Activated naive CD8-positive, alpha-beta T cell treated with anti-CD3 and anti-CD28 coated beads, Interleukin-2, amount 50 U/mL, for 24 hours (primary cell): ENCODE data around the gene SMAD5.

Experiments used
- ATAC-seq: fragments of 150-1000 bp; cut with Tn5 transposase; one replicate; pipeline ENCODE4 v1.10.0; 2021
- DNase-seq: peaks from one replicate; pipeline ENCODE4 v3.0.0; 2021
- H3K27ac Mint-ChIP-seq: one replicate; pipeline ENCODE4 v1.8.0; 2021; ENCODE audit warnings: mild to moderate bottlenecking, mixed read lengths
- H3K27me3 Mint-ChIP-seq: one replicate; pipeline ENCODE4 v1.8.0; 2021; ENCODE audit warnings: mixed read lengths
- H3K36me3 Mint-ChIP-seq: one replicate; pipeline ENCODE4 v1.8.0; 2021; ENCODE audit warnings: low read depth, mixed read lengths
- H3K4me1 Mint-ChIP-seq: one replicate; pipeline ENCODE4 v1.8.0; 2021; ENCODE audit warnings: mixed read lengths
- H3K4me3 Mint-ChIP-seq: one replicate; pipeline ENCODE4 v1.8.0; 2021; ENCODE audit warnings: mild to moderate bottlenecking, moderate library complexity, mixed read lengths
- H3K9me3 Mint-ChIP-seq: one replicate; pipeline ENCODE4 v1.8.0; 2021; ENCODE audit warnings: mixed read lengths

SMAD5 gene

DNA sequence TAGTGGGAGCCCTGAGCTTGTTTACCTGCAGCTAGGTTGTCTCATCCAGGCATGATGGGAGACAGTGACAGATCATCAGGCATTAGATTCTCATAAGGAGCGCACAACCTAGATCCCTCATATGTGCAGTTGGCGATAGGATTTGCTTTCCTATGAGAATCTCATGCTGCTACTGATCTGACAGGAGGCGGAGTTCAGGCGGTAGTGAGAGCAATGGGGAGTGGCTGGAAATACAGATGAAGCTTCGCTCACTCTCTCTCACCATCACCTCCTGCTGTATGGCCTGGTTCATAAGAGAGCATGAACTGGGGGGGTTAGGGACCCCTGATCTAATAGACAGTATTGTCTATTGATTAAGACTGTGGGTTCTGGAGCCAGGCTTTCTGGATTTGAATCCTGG, 24.9 kb downstream of the SMAD5 start:
- Mint-ChIP-seq H3K36me3 (peaks cover 28% of the 10 kb centered on the region), H3K27me3 (no peaks in the 10 kb centered on the region)

DNA sequence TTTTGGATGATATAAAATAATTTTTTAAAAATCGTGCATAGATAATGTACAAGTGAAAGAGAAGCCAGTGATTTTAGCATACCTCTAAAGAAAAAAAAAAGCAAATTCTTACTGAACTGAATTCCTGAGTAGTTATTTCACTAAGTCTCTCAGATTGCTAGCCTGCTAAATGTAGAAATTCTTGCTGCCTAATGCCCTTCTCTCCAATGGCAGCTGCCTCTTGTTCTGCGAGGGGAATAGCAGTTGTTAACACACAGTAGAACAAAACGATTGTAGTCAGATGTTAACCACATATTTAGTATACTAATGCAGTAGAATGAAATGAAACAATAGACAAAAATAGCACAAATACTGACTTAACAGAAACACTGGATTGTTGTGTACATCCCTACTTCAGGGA, 26.8 kb downstream of the SMAD5 start:
- Mint-ChIP-seq H3K27me3 (no peaks in the 10 kb centered on the region), H3K9me3 (no peaks in the 10 kb centered on the region), H3K4me3 (no peak overlapping the region), H3K4me1 (no peaks in the 10 kb centered on the region), H3K36me3 (peaks cover 21% of the 10 kb centered on the region), H3K27ac (no peak overlapping the region)
- DNase-seq (no peak), ATAC-seq (no peak)

More for the DNA sequence above, 24.9 kb downstream of the SMAD5 start:
- DNase-seq, result no peak
- H3K4me3 Mint-ChIP-seq, result no peak overlapping the region
- H3K27ac Mint-ChIP-seq, result no peak overlapping the region
- no peaks in the 10 kb centered on the region for H3K9me3 Mint-ChIP-seq
- H3K4me1 Mint-ChIP-seq, result no peaks in the 10 kb centered on the region
- no peak for ATAC-seq

DNA sequence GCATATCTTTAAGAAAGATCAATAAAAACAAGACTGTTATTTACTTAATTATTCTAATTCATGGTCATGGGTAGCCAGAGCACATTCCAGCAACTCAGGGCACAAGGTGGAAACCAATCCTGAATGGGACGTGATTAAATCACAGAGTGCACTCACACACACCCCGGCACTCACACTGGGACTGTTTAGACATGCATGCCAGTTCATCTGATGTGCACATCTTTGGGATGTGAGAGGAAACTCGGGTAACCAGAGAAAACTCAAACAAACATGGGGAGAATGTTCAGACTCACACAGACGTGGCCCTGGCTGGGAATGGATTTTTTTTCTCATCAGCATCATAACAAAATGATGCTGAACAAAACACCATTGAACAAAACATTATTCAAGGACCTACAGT, 29.4 kb downstream of the SMAD5 start:
- Mint-ChIP-seq H3K27ac (no peak overlapping the region), H3K4me1 (no peaks in the 10 kb centered on the region), H3K4me3 (no peak overlapping the region), H3K9me3 (no peaks in the 10 kb centered on the region), H3K27me3 (no peaks in the 10 kb centered on the region), H3K36me3 (peaks cover 14% of the 10 kb centered on the region)
- ATAC-seq (no peak), DNase-seq (no peak)

DNA sequence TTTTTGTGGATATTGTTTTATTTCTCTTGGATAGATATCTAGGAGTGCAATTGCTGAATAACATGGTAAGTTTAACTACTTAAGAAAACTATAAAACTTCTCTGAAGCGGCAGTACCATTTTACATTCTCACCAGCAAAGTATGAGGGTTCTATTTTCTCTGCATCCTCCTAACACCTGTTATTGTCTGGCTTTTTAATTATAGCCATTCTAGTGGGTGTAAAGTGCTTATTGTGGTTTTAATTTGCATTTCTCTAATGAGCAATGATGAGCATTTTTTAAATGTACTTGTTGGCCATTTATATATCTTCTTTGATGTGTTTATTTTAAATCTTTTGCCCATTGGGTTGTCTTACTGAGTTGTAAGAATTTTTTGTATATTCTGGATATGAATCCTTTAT, 31.6 kb downstream of the SMAD5 start:
- H3K4me1 Mint-ChIP-seq, result no peaks in the 10 kb centered on the region
- no peaks in the 10 kb centered on the region for H3K9me3 Mint-ChIP-seq
- H3K27me3 Mint-ChIP-seq, result no peaks in the 10 kb centered on the region
- DNase-seq, result no peak
- H3K4me3 Mint-ChIP-seq, result no peak overlapping the region
- no peak overlapping the region for H3K27ac Mint-ChIP-seq
- ATAC-seq, result no peak
- peaks cover 16% of the 10 kb centered on the region for H3K36me3 Mint-ChIP-seq

DNA sequence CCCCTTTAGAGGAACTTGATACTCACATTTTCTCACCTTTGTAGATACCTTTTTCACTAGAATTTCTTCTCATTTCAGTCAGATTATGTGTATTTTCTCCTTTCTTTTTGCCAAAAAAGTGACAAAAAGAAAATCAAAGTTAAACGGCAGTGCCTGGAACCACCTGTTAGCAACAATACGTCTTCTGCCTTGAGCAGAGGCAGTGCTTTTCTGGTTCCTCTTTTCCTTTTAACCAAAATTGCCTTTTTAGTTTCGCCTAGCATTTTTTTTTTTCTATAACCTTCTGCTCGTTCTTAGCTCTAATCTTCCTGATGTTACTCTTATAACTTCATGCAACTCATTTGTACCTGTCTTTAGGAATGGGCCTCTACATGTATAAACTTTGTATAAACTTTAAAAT, 34.3 kb downstream of the SMAD5 start:
- Mint-ChIP-seq H3K27ac (no peak overlapping the region), H3K4me3 (no peak overlapping the region), H3K9me3 (no peaks in the 10 kb centered on the region), H3K27me3 (no peaks in the 10 kb centered on the region), H3K4me1 (no peaks in the 10 kb centered on the region), H3K36me3 (peaks cover 17% of the 10 kb centered on the region)
- DNase-seq (no peak), ATAC-seq (no peak)

DNA sequence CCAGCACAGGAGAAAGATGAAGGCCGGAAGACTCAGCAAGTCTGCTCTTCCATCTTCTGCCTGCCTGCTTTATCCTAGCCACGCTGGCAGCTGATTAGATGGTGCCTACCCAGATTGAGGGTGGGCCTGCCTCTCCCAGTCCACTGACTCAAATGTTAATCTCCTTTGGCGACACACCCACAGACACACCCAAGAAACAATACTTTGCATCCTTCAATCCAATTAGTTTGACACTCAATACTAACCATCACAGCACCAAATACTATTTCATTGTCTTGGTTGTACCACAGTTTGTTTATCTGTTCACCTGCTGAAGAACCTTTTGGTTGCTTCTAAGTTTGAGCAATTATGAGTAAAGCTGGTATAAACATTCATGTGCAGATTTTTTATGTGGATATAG, 36.6 kb downstream of the SMAD5 start:
- H3K4me3 Mint-ChIP-seq, result no peak overlapping the region

DNA sequence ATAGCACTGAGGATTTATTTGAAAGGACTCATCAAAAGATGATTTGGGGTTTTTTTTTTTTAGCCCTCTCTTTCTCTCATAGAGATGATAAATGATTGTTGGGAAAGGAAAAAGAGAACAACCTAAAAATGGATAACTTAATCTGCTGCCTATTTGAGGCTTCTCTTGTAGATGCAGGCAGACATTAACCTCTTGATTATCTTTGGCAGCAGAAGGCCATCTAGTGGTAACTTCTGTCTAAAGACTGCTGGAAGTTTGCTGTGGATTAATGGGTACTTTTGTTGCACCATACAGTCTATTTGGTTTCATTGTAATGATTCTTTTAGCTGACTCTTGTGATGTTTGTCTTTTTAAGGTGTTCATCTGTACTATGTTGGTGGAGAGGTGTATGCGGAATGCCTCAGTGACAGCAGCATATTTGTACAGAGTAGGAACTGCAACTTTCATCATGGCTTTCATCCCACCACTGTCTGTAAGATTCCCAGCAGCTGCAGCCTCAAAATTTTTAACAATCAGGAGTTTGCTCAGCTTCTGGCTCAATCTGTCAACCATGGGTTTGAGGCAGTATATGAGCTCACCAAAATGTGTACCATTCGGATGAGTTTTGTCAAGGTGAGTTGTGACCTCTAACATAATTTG, 41.5 kb downstream of the SMAD5 start:
- no peak for ATAC-seq
- Mint-ChIP-seq H3K4me1 (no peaks in the 10 kb centered on the region), H3K27me3 (no peaks in the 10 kb centered on the region), H3K4me3 (no peak overlapping the region), H3K36me3 (peaks cover 24% of the 10 kb centered on the region), H3K27ac (no peak overlapping the region), H3K9me3 (no peaks in the 10 kb centered on the region)
- DNase-seq, result no peak

More for the DNA sequence above, 36.6 kb downstream of the SMAD5 start:
- Mint-ChIP-seq H3K9me3 (no peaks in the 10 kb centered on the region), H3K27ac (no peak overlapping the region), H3K36me3 (peaks cover 28% of the 10 kb centered on the region), H3K27me3 (no peaks in the 10 kb centered on the region), H3K4me1 (no peaks in the 10 kb centered on the region)
- no peak for DNase-seq
- ATAC-seq, result no peak

DNA sequence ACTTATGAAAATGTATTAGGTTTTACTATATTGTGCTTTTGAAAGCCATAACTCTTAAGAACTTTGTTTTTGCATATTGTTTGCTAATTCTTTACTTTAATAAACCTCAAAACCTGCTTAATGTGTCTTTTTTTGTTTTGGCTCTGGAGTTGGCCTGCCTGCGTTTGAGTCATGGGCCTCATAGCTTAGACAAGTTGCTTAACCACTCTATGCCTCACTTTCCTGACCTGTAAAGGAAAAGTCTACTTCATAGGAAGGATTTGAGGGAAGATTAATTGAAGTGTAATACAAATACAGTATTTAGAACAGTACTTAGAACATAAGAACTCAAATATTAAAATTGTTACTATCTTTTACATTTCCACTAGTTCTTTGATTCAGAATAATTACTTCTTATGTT, 50.0 kb downstream of the SMAD5 start:
- no peaks in the 10 kb centered on the region for H3K9me3 Mint-ChIP-seq
- H3K4me1 Mint-ChIP-seq, result no peaks in the 10 kb centered on the region
- H3K36me3 Mint-ChIP-seq, result peaks cover 8% of the 10 kb centered on the region
- ATAC-seq (no peak), DNase-seq (no peak)
- no peaks in the 10 kb centered on the region for H3K27me3 Mint-ChIP-seq
- no peak overlapping the region for H3K4me3 Mint-ChIP-seq
- H3K27ac Mint-ChIP-seq, result no peak overlapping the region

DNA sequence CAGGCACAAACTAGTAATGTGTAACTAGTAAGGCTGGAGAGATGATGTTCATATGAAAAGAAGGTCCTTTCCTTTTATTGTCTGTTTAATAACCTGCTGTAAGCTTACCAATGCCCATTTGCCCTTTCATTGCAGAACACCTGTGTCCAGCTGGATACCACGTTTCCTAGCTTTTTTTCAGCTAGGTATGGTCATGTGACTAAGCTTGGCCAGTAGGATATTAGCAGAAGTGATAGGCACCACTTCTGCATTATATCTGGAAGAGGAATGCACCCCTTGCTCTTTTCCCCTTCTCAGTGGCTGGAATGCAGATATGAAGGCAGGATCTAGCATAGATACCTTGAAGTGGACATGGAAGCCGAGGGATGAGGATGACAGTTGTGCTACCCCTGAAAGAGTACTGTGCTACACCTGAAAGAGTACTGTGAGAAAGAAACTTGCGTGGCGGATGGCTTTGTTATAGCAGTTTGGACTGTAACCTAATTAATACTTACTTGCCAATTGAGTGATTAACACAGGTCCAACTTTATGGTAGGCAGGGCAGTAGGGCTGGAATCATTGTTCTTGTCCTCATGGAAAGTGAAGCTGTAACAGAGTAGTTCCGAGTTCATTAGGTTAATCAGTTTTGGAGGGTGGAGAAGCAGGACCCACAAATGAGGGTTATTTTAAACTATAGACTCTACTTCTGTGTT, 53.5 kb downstream of the SMAD5 start:
- DNase-seq (no peak), ATAC-seq (no peak)
- H3K4me3 Mint-ChIP-seq, result no peak overlapping the region
- no peak overlapping the region for H3K27ac Mint-ChIP-seq
- no peaks in the 10 kb centered on the region for H3K4me1 Mint-ChIP-seq
- peaks cover 4% of the 10 kb centered on the region for H3K27me3 Mint-ChIP-seq
- peaks cover 3% of the 10 kb centered on the region for H3K36me3 Mint-ChIP-seq
- no peaks in the 10 kb centered on the region for H3K9me3 Mint-ChIP-seq

DNA sequence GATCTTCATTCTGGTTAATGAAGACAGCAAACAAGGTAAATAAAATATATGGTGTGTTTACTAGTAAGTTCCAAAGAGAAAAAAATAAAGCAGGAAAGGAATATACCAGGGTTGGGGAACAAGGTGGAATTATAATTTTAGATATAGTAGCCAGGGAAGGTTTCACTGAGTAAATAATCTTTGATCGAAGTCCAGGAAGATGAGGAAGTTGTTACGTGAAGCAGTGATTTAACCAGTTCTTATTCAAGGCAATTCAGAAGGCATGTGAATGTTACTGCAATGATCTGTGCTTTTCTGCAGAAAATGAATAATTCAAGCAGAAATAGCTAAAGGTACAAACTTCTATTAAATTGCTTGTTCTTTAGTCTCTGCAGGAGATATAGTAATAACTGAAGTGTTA, 54.2 kb downstream of the SMAD5 start:
- H3K27ac Mint-ChIP-seq, result no peak overlapping the region

DNA sequence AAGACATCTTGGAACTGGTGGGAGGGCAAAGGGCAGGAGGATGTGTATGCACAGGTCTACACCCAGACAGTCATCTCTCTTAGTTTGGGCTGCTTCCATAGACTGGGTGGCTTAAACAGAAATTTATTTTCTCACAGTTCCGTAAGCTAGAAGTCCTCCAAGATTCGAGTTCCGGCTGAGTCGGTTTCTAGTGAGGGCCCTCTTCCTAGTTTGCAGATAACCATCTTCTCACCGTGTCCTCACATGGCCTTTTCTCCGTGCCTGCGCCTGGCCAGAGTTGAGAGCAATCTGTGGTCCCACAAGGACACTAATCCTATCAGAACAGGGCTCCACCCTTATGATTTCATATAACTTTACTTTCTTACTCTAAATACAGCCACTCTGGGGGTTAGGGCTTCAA, 56.2 kb downstream of the SMAD5 start:
- Mint-ChIP-seq H3K36me3 (peaks cover 3% of the 10 kb centered on the region), H3K4me1 (no peaks in the 10 kb centered on the region), H3K27ac (no peak overlapping the region), H3K4me3 (no peak overlapping the region), H3K27me3 (peaks cover 23% of the 10 kb centered on the region), H3K9me3 (no peaks in the 10 kb centered on the region)
- DNase-seq (no peak), ATAC-seq (no peak)

More for the DNA sequence above, 54.2 kb downstream of the SMAD5 start:
- Mint-ChIP-seq H3K9me3 (no peaks in the 10 kb centered on the region), H3K4me3 (no peak overlapping the region), H3K4me1 (no peaks in the 10 kb centered on the region), H3K27me3 (peaks cover 11% of the 10 kb centered on the region), H3K36me3 (peaks cover 3% of the 10 kb centered on the region)
- DNase-seq, result no peak
- ATAC-seq, result no peak

DNA sequence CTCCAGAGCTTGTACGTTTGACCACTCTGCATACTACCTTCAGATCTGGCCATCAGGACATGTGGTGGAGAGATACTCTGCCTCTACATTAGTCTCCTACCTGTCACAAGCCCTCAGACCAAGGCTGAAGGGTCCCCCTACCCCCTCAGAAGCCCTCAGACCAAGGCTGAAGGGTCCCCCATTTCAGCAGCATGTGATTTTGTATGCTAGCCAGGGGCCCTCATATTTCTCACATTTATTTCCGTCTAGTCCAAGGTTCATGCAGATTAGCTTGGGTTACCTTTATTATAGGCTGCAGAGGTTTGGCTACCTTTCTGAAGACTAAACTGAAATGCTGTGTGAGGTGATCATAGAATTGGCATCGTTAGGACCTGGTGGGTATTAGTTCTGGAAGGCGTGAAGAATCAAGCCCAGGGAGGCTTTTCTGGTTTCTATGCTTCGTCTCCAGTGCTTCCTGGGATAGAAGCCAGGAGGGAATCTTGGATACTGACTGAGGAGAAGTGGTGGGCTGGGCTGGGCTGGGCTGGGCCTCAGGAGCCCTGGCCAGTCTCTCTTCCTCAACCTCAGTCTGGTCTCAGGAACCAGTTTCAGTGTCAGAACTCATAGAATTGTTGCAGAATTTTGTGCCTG, 57.6 kb downstream of the SMAD5 start:
- no peaks in the 10 kb centered on the region for H3K4me1 Mint-ChIP-seq
- H3K4me3 Mint-ChIP-seq, result no peak overlapping the region
- no peaks in the 10 kb centered on the region for H3K9me3 Mint-ChIP-seq
- H3K36me3 Mint-ChIP-seq, result peaks cover 3% of the 10 kb centered on the region
- DNase-seq (no peak), ATAC-seq (no peak)
- H3K27me3 Mint-ChIP-seq, result peaks cover 34% of the 10 kb centered on the region
- H3K27ac Mint-ChIP-seq, result no peak overlapping the region

DNA sequence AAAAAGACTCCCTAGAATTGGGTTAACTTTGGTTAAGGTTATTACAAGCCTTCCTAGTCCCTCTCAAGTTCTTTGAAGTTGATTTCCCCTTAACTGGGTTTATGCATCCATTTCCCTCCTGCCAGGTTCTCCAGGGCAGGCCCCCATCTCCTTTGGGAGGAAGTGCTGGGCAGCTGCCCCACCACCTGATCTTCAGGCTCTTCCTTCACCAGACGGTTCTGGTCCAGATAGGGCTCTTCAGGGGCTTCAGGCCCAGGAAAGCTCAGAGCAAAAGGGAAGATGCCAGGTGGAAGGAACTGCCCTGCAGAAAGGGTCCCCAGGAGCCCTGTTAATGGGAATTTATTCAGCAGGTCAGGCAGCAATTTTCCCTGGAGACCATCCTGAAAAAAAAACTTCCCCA, 58.3 kb downstream of the SMAD5 start:
- no peak overlapping the region for H3K4me3 Mint-ChIP-seq
- H3K4me1 Mint-ChIP-seq, result no peaks in the 10 kb centered on the region
- peaks cover 3% of the 10 kb centered on the region for H3K36me3 Mint-ChIP-seq
- no peaks in the 10 kb centered on the region for H3K9me3 Mint-ChIP-seq
- peaks cover 34% of the 10 kb centered on the region for H3K27me3 Mint-ChIP-seq
- no peak overlapping the region for H3K27ac Mint-ChIP-seq
- ATAC-seq, result no peak
- no peak for DNase-seq

DNA sequence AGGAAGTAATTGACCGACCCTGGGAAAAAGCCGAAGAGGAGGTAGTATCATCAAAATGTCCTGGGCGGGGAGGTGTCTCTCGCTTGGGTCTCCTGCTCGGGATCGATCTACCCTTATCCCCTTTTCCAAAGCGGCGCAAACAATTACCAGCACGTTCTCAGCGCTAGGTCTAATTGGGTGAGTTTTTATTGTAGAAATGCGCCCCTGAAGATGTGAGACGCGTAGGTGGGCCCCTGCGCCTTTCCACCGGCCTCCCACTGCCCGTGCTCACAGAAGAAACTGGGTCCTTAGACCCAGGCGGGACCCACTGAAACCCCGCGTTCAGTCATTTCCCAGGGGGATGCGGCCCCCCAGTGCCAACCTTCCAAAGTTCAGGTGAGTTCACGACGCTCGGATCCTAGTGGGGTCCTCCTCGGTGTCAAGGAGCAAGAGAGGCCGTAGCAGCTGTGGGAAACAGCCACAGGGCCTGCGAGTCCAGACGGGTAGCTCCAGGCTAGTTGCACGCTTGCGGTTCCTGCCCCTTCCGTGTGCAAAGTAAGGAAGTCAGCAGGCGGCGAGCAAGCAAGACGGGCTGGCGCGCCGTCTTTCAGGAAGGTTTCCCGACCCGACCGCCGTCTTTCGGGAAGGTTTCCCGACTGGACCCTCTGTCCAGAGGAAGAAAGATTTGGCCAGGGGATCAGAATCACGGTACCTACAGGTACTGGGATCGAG, 58.8 kb downstream of the SMAD5 start:
- no peak overlapping the region for H3K4me3 Mint-ChIP-seq
- DNase-seq, result no peak
- no peaks in the 10 kb centered on the region for H3K4me1 Mint-ChIP-seq
- H3K27me3 Mint-ChIP-seq, result peaks cover 34% of the 10 kb centered on the region
- no peaks in the 10 kb centered on the region for H3K9me3 Mint-ChIP-seq
- ATAC-seq, result no peak
- peaks cover 3% of the 10 kb centered on the region for H3K36me3 Mint-ChIP-seq
- no peak overlapping the region for H3K27ac Mint-ChIP-seq

DNA sequence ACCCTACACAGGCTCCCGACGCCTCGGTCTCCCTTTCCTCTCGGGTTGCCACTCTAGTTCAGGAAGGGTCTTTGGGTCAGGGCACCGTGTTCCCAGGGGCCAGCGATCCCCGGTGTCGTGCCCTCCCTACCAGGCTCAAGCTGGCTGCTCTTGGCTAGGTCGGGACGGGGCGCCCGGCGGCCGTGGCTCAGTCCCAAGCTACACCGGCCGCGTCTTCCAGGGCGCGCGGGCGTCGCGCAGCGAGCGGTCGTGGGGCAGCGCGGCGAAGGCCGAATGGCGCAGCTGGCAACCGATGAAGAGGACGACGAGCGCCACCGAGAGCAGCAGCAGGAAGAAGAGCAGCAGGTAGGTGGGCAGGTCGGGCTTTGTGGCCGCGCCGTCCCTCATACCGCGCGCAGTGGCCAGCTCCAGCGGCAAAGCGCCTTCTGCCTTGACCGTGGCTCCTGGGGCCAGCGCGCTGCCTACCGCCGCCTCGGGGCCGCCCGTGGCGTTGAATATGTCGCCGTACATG, 59.4 kb downstream of the SMAD5 start:
- Mint-ChIP-seq H3K9me3 (no peaks in the 10 kb centered on the region), H3K4me1 (no peaks in the 10 kb centered on the region), H3K27me3 (peaks cover 36% of the 10 kb centered on the region), H3K27ac (no peak overlapping the region), H3K4me3 (no peak overlapping the region), H3K36me3 (peaks cover 3% of the 10 kb centered on the region)
- ATAC-seq (no peak), DNase-seq (no peak)
